B cell (primary cell): ENCODE results near the gene MAGI2. TPM values are rescaled to one million over a fixed set of nuclear protein-coding genes. Genes with fewer than 3 reads are reported as not detected.

Experiments used
- ATAC-seq: fragments of 200-7000 bp; cut with Tn5 transposase; one replicate; pipeline ENCODE4 v1.10.0; 2021; ENCODE audit warnings: low read depth, mild to moderate bottlenecking, moderate number of reproducible peaks, moderate library complexity
- CTCF ChIA-PET: fragments of 350-600 bp; sonication (Branson Sonifier 250); formaldehyde crosslinking; loops from one replicate; lab custom pipeline; 2021; ENCODE audit warnings: antibody characterized with exemption, inconsistent platforms; lab: Charles Lee
- POLR2A ChIA-PET: fragments of 350-600 bp; sonication (Branson Sonifier 250); formaldehyde crosslinking; loops from one replicate; lab custom pipeline; 2021; ENCODE audit warnings: antibody characterized with exemption; lab: Charles Lee
- DNase-seq: peaks from one replicate; pipeline ENCODE4 v3.0.0; 2013
- H2AFZ ChIP-seq: 2 replicates; pipeline ENCODE4 v1.6.1; 2012; ENCODE audit warnings: mild to moderate bottlenecking, low read depth, low read length; ENCODE audit not compliant: insufficient read depth, poor library complexity, severe bottlenecking
- H3K27ac ChIP-seq, 2 donors: 1 replicate in 1 of 2; 2 replicates in 1 of 2; pipeline ENCODE4 v1.5.1; 2012 to 2013; ENCODE audit warnings: low read length in 2 of 2, mild to moderate bottlenecking in 2 of 2, moderate library complexity in 1 of 2
- H3K27me3 ChIP-seq, 4 experiments: fragments of 200-600 bp in 1 of 4; sonication (generic) in 1 of 4; replicated peaks in 1 of 4; 1 replicate in 2 of 4; 2 replicates in 2 of 4; pipeline versions ENCODE4 v1.6.1 to v1.7.0; 2013 to 2016; ENCODE audit warnings: low read length in 3 of 4, mild to moderate bottlenecking in 2 of 4, mixed read lengths in 1 of 4, moderate library complexity in 1 of 4; ENCODE audit not compliant: insufficient read depth in 4 of 4, control insufficient read depth in 3 of 4; ENCODE audit errors: control extremely low read depth in 1 of 4
- H3K36me3 ChIP-seq, 2 experiments: replicated peaks in 1 of 2; 1 replicate in 1 of 2; 2 replicates in 1 of 2; pipeline versions ENCODE4 v1.6.1 to v1.7.1; 2013; ENCODE audit warnings: low read length in 1 of 2; ENCODE audit not compliant: insufficient read depth in 2 of 2, control insufficient read depth in 1 of 2; ENCODE audit errors: control extremely low read depth in 1 of 2, extremely low read depth in 1 of 2
- H3K4me1 ChIP-seq, 2 donors: fragments of 200-600 bp in 1 of 2; sonication (generic) in 1 of 2; 1 replicate in 1 of 2; 2 replicates in 1 of 2; pipeline versions ENCODE4 v1.5.1 to v1.6.1; 2013 to 2017; ENCODE audit warnings: low read length in 2 of 2; ENCODE audit not compliant: control insufficient read depth in 2 of 2, insufficient read depth in 2 of 2
- H3K4me2 ChIP-seq: replicated peaks from 2 replicates; pipeline ENCODE3; 2012; ENCODE audit warnings: mild to moderate bottlenecking, low read depth, low read length; ENCODE audit not compliant: poor library complexity, severe bottlenecking
- H3K4me3 ChIP-seq, 5 experiments: fragments of 200-600 bp in 1 of 5; sonication (generic) in 1 of 5; 1 replicate in 3 of 5; 2 replicates in 2 of 5; pipeline versions ENCODE4 v1.5.1 to v1.7.0; 2011 to 2016; ENCODE audit warnings: low read length in 4 of 5, mild to moderate bottlenecking in 4 of 5, low read depth in 2 of 5, control low read depth in 1 of 5, moderate library complexity in 1 of 5; ENCODE audit not compliant: insufficient read depth in 1 of 5; ENCODE audit errors: control extremely low read depth in 1 of 5, extremely low read depth in 1 of 5
- H3K79me2 ChIP-seq: fragments of 200-600 bp; sonication (generic); one replicate; pipeline ENCODE4 v1.6.0; 2016; ENCODE audit warnings: low read length; ENCODE audit not compliant: control insufficient read depth, insufficient read depth
- H3K9ac ChIP-seq: fragments of 200-600 bp; sonication (generic); 2 replicates; pipeline ENCODE4 v1.6.1; 2017; ENCODE audit warnings: mild to moderate bottlenecking, low read length, moderate library complexity
- H3K9me3 ChIP-seq, 3 donors: one replicate each; pipeline versions ENCODE4 v1.6.1 to v1.7.1; 2013; ENCODE audit warnings: low read length in 2 of 3; ENCODE audit not compliant: control insufficient read depth in 2 of 3, insufficient read depth in 1 of 3; ENCODE audit errors: control extremely low read depth in 1 of 3
- H4K20me1 ChIP-seq: 2 replicates; pipeline ENCODE4 v1.6.0; 2012; ENCODE audit warnings: mild to moderate bottlenecking, low read length; ENCODE audit not compliant: insufficient read depth, control insufficient read depth, poor library complexity, severe bottlenecking
- H3K27ac Mint-ChIP-seq: one replicate; pipeline ENCODE4 v1.8.0; 2021; ENCODE audit warnings: mixed read lengths
- H3K27me3 Mint-ChIP-seq: one replicate; pipeline ENCODE4 v1.8.0; 2021; ENCODE audit warnings: mixed read lengths
- H3K4me1 Mint-ChIP-seq: one replicate; pipeline ENCODE4 v1.8.0; 2021; ENCODE audit warnings: mixed read lengths
- H3K4me3 Mint-ChIP-seq: one replicate; pipeline ENCODE4 v1.8.0; 2021; ENCODE audit warnings: mixed read lengths
- H3K9me3 Mint-ChIP-seq: one replicate; pipeline ENCODE4 v1.8.0; 2022; ENCODE audit warnings: mixed read lengths; ENCODE audit not compliant: insufficient read depth
- EZH2 ChIP-seq: IDR thresholded peaks from 2 replicates; pipeline ENCODE4 v1.6.1; 2012; ENCODE audit warnings: borderline replicate concordance, low read depth, mild to moderate bottlenecking, moderate library complexity, low read length; ENCODE audit not compliant: insufficient read depth, poor library complexity, severe bottlenecking
- WGBS: methylation state at CpG from one replicate; pipeline ENCODE4 v1.1.5; 2013; ENCODE audit warnings: missing lambda C conversion rate; ENCODE audit not compliant: insufficient coverage; 5-methylcytosine and 5-hydroxymethylcytosine counted together
- intact Hi-C: fragments of 100-400 bp; cut with micrococcal nuclease; formaldehyde crosslinking; loops from one replicate; pipeline ENCODE4 v1.10.0; 2022
- polyA plus RNA-seq: library from polyadenylated mRNA; depleted of rRNA; stranded (reverse); fragments of >200 nt; gene quantifications from 2 replicates; pipeline ENCODE4 v1.2.3, GENCODE V29; 2012
- total RNA-seq, 2 donors: library from RNA; stranded (reverse); fragments of 120-200 nt in 1 of 2; gene quantifications; 1 replicate in 1 of 2; 2 replicates in 1 of 2; pipeline versions ENCODE4 v1.2.3 to v1.2.4, GENCODE V29; 2013 to 2022
- TF ChIP-seq, protein P1 (sequence below): fragments of 200-600 bp; IDR thresholded peaks from one replicate; pipeline ENCODE4 v1.8.0; 2022; ENCODE audit warnings: antibody characterized with exemption, mild to moderate bottlenecking

The MAGI2 gene
- total and polyA plus RNA-seq, 2 donors (not counting 1 experiment from before 2014, with no cell fraction given), result 0.16 to 0.64 TPM

- 70% methylated on average over 4 of the region's 5 CpGs for WGBS
Measured at GRCh38 chr7:78565784-78566183, 887.7 kb downstream of the MAGI2 start.

DNA sequence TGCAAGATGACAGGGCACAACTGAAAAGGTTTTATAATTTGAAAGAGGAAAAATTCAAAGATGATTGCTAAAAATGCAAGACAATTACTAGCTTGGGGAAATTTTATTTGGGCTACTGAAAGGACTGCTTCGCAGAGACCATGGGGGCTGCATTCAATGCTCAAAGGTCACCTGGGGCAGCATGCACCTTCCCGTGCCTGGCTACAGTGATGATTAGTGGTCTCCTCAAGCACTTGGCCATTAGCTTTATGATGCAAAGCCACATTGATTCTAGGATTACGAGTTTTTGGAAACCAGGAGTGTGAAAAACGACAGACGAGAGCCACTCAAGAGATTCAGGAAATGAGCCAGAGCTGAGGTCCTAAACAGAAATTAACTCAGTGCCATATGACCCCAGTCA is 890.3 kb downstream of the MAGI2 start:
- Histone ChIP-seq H3K27me3 (no peaks in the 10 kb centered on the region), H3K4me3 (no peak overlapping the region), H4K20me1 (no peaks in the 10 kb centered on the region), H3K9me3 (no peaks in the 10 kb centered on the region), H2AFZ (no peak overlapping the region), H3K36me3 (no peaks in the 10 kb centered on the region), H3K27ac (no peak overlapping the region), H3K4me2 (no peak overlapping the region), H3K4me1 (no peaks in the 10 kb centered on the region), H3K9ac (no peak overlapping the region), H3K79me2 (no peaks in the 10 kb centered on the region)
- DNase-seq (no peak), ATAC-seq (no peak)
- TF ChIP-seq, protein P1, sequence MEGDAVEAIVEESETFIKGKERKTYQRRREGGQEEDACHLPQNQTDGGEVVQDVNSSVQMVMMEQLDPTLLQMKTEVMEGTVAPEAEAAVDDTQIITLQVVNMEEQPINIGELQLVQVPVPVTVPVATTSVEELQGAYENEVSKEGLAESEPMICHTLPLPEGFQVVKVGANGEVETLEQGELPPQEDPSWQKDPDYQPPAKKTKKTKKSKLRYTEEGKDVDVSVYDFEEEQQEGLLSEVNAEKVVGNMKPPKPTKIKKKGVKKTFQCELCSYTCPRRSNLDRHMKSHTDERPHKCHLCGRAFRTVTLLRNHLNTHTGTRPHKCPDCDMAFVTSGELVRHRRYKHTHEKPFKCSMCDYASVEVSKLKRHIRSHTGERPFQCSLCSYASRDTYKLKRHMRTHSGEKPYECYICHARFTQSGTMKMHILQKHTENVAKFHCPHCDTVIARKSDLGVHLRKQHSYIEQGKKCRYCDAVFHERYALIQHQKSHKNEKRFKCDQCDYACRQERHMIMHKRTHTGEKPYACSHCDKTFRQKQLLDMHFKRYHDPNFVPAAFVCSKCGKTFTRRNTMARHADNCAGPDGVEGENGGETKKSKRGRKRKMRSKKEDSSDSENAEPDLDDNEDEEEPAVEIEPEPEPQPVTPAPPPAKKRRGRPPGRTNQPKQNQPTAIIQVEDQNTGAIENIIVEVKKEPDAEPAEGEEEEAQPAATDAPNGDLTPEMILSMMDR, result no peak
- TF ChIP-seq EZH2, result no peak
- H3K4me3 Mint-ChIP-seq, result no peak overlapping the region
- ChIA-PET POLR2A (no interaction called here), CTCF (no interaction called here)
- no peak overlapping the region for H3K27ac Mint-ChIP-seq
- intact Hi-C loops, result no loop called here
- H3K4me1 Mint-ChIP-seq, result no peaks in the 10 kb centered on the region
- WGBS, result 79% methylated on average over 3 of the region's 5 CpGs
- no peaks in the 10 kb centered on the region for H3K27me3 Mint-ChIP-seq
- H3K9me3 Mint-ChIP-seq, result no peaks in the 10 kb centered on the region

More at GRCh38 chr7:78565784-78566183, 887.7 kb downstream of the MAGI2 start:
- no peaks in the 10 kb centered on the region for H3K4me1 Mint-ChIP-seq
- H3K4me3 Mint-ChIP-seq, result no peak overlapping the region
- CTCF ChIA-PET, result no interaction called here
- Histone ChIP-seq H3K4me3 (no peak overlapping the region), H3K79me2 (no peaks in the 10 kb centered on the region), H2AFZ (no peak overlapping the region), H3K27ac (no peak overlapping the region), H3K4me2 (no peak overlapping the region), H3K36me3 (no peaks in the 10 kb centered on the region), H3K9me3 (no peaks in the 10 kb centered on the region), H4K20me1 (no peaks in the 10 kb centered on the region), H3K9ac (no peak overlapping the region), H3K27me3 (no peaks in the 10 kb centered on the region), H3K4me1 (no peaks in the 10 kb centered on the region)
- ATAC-seq, result no peak
- TF ChIP-seq, protein P1, result no peak
- no peak for TF ChIP-seq EZH2
- intact Hi-C loops, result no loop called here
- H3K27ac Mint-ChIP-seq, result no peak overlapping the region
- H3K27me3 Mint-ChIP-seq, result no peaks in the 10 kb centered on the region
- POLR2A ChIA-PET, result no interaction called here
- H3K9me3 Mint-ChIP-seq, result no peaks in the 10 kb centered on the region
- no peak for DNase-seq
